Neuronal stem cell (in vitro differentiated cells): ENCODE results near the gene AGXT2.

Source experiments
- DNase-seq: peaks from one replicate; pipeline ENCODE4 v3.0.0-alpha.2; 2013; ENCODE audit warnings: low spot score
- H2AFZ ChIP-seq: one replicate; pipeline ENCODE4 v1.6.1; 2013; ENCODE audit warnings: mild to moderate bottlenecking, low read length, inconsistent platforms
- H2AK5ac ChIP-seq: 2 replicates; pipeline ENCODE4 v1.6.1; 2013; ENCODE audit warnings: low read depth, mild to moderate bottlenecking, inconsistent platforms, low read length, moderate library complexity, mixed read lengths
- H2BK120ac ChIP-seq: 2 replicates; pipeline ENCODE4 v1.6.1; 2013; ENCODE audit warnings: low read depth, mild to moderate bottlenecking, inconsistent platforms, low read length, moderate library complexity, mixed read lengths
- H2BK12ac ChIP-seq: one replicate; pipeline ENCODE4 v1.6.1; 2013; ENCODE audit warnings: low read length, inconsistent platforms
- H2BK15ac ChIP-seq: 2 replicates; pipeline ENCODE4 v1.6.1; 2013; ENCODE audit warnings: mild to moderate bottlenecking, low read length, inconsistent platforms, mixed read lengths
- H2BK5ac ChIP-seq: one replicate; pipeline ENCODE4 v1.6.1; 2013; ENCODE audit warnings: inconsistent platforms, mild to moderate bottlenecking, low read length, moderate library complexity
- H3K14ac ChIP-seq: one replicate; pipeline ENCODE4 v1.6.1; 2013; ENCODE audit warnings: low read length, inconsistent platforms
- H3K18ac ChIP-seq: 2 replicates; pipeline ENCODE4 v1.6.1; 2013; ENCODE audit warnings: low read length, inconsistent platforms
- H3K23ac ChIP-seq: 2 replicates; pipeline ENCODE4 v1.6.1; 2013; ENCODE audit warnings: low read depth, mild to moderate bottlenecking, mixed read lengths, low read length, inconsistent platforms; ENCODE audit not compliant: poor library complexity
- H3K27ac ChIP-seq: replicated peaks from 3 replicates; pipeline ENCODE4 v1.5.1; 2013; ENCODE audit warnings: low read length, inconsistent platforms
- H3K27me3 ChIP-seq, 3 experiments: 2 replicates each; pipeline ENCODE4 v1.6.1; 2013; ENCODE audit warnings: low read length in 3 of 3, mild to moderate bottlenecking in 2 of 3, inconsistent platforms in 1 of 3, low read depth in 1 of 3, mixed read lengths in 1 of 3, moderate library complexity in 1 of 3; ENCODE audit not compliant: control insufficient read depth in 3 of 3, insufficient read depth in 3 of 3
- H3K36me3 ChIP-seq, 2 donors: replicated peaks in 1 of 2; 2 replicates each; pipeline ENCODE4 v1.6.1; 2013; ENCODE audit warnings: low read length in 2 of 2; ENCODE audit not compliant: control insufficient read depth in 2 of 2, insufficient read depth in 2 of 2
- H3K4ac ChIP-seq: 2 replicates; pipeline ENCODE4 v1.6.1; 2013; ENCODE audit warnings: inconsistent platforms, mild to moderate bottlenecking, low read length, moderate library complexity
- H3K4me1 ChIP-seq, 2 donors: 1 replicate in 1 of 2; 2 replicates in 1 of 2; pipeline ENCODE4 v1.6.1; 2013; ENCODE audit warnings: low read length in 2 of 2, low read depth in 1 of 2; ENCODE audit not compliant: control insufficient read depth in 2 of 2, insufficient read depth in 1 of 2
- H3K4me2 ChIP-seq: one replicate; pipeline ENCODE4 v1.6.1; 2013; ENCODE audit warnings: mild to moderate bottlenecking, low read length, inconsistent platforms; ENCODE audit not compliant: insufficient read depth, poor library complexity, severe bottlenecking
- H3K4me3 ChIP-seq, 2 donors: 2 replicates each; pipeline ENCODE4 v1.5.1; 2013; ENCODE audit warnings: low read length in 2 of 2, mild to moderate bottlenecking in 2 of 2, inconsistent platforms in 1 of 2, moderate library complexity in 1 of 2
- H3K79me1 ChIP-seq: one replicate; pipeline ENCODE4 v1.6.1; 2013; ENCODE audit warnings: low read depth, mild to moderate bottlenecking, inconsistent platforms, low read length, moderate library complexity
- H3K9ac ChIP-seq: one replicate; pipeline ENCODE4 v1.6.1; 2013; ENCODE audit warnings: mild to moderate bottlenecking, low read depth, low read length, inconsistent platforms; ENCODE audit not compliant: poor library complexity
- H3K9me3 ChIP-seq, 2 donors: replicated peaks in 1 of 2; 2 replicates each; pipeline versions ENCODE3 to v1.6.1; 2013; ENCODE audit warnings: low read length in 2 of 2, mild to moderate bottlenecking in 2 of 2, inconsistent platforms in 1 of 2, low read depth in 1 of 2, mixed read lengths in 1 of 2, moderate library complexity in 1 of 2; ENCODE audit not compliant: control insufficient read depth in 2 of 2, insufficient read depth in 1 of 2
- H4K8ac ChIP-seq: one replicate; pipeline ENCODE4 v1.6.1; 2013; ENCODE audit warnings: low read depth, mild to moderate bottlenecking, inconsistent platforms, low read length, moderate library complexity
- H4K91ac ChIP-seq: one replicate; pipeline ENCODE4 v1.6.1; 2013; ENCODE audit warnings: low read length, low read depth, mild to moderate bottlenecking, inconsistent platforms; ENCODE audit not compliant: poor library complexity
- WGBS, 2 donors: extraction: QIAGEN DNeasy Blood & Tissue Kit; methylation state at CpG; one replicate each; pipeline ENCODE4 v1.1.7; 2013; ENCODE audit warnings: missing lambda C conversion rate in 2 of 2, mixed read lengths in 1 of 2; ENCODE audit not compliant: insufficient read length in 2 of 2, insufficient replicate concordance in 1 of 2; ENCODE audit errors: extremely low coverage in 2 of 2; 5-methylcytosine and 5-hydroxymethylcytosine counted together

AGXT2 gene

GRCh38 chr5:35012796-35013195, 35.0 kb downstream of the AGXT2 start:
- H3K9me3 ChIP-seq = peaks cover 0 to 4% of the 10 kb centered on the region in 2 donors
- no peaks in the 10 kb centered on the region for H3K27me3 ChIP-seq
- H3K4me2 ChIP-seq = no peak overlapping the region
- H3K36me3 ChIP-seq = no peaks in the 10 kb centered on the region
- no peak overlapping the region for H2AK5ac ChIP-seq
- no peak overlapping the region for H3K14ac ChIP-seq
- H2BK12ac ChIP-seq = no peak overlapping the region
- no peak overlapping the region for H4K8ac ChIP-seq
- no peak overlapping the region for H3K18ac ChIP-seq
- no peak overlapping the region for H2BK5ac ChIP-seq
- no peak overlapping the region for H3K27ac ChIP-seq
- no peak overlapping the region for H3K4ac ChIP-seq
- H2BK120ac ChIP-seq = no peak overlapping the region
- no peak overlapping the region for H3K9ac ChIP-seq
- no peak overlapping the region for H3K4me3 ChIP-seq
- H3K79me1 ChIP-seq = no peaks in the 10 kb centered on the region
- H2BK15ac ChIP-seq = no peak overlapping the region
- H2AFZ ChIP-seq = no peak overlapping the region
- no peak overlapping the region for H3K23ac ChIP-seq
- DNase-seq = no peak
- no peak overlapping the region for H4K91ac ChIP-seq
- peaks cover 0 to 1% of the 10 kb centered on the region in 2 donors for H3K4me1 ChIP-seq
- no CpG with 5 or more reads among the region's 5 CpGs for WGBS, 2 donors

GRCh38 chr5:35012365-35012764, 35.4 kb downstream of the AGXT2 start:
- Histone ChIP-seq H2BK15ac (no peak overlapping the region), H3K4me3 (no peak overlapping the region), H3K23ac (no peak overlapping the region), H2AK5ac (no peak overlapping the region), H3K9ac (no peak overlapping the region), H2BK12ac (no peak overlapping the region), H3K9me3 (peaks cover 0 to 4% of the 10 kb centered on the region in 2 donors), H4K91ac (no peak overlapping the region), H3K27me3 (no peaks in the 10 kb centered on the region), H2BK120ac (no peak overlapping the region), H2AFZ (no peak overlapping the region), H3K4ac (no peak overlapping the region), H3K27ac (no peak overlapping the region), H3K36me3 (no peaks in the 10 kb centered on the region), H3K4me1 (peaks cover 0 to 1% of the 10 kb centered on the region in 2 donors), H3K18ac (no peak overlapping the region), H3K14ac (no peak overlapping the region), H3K79me1 (no peaks in the 10 kb centered on the region), H3K4me2 (no peak overlapping the region), H4K8ac (no peak overlapping the region), H2BK5ac (no peak overlapping the region)
- no CpG with 5 or more reads among the region's 3 CpGs for WGBS, 2 donors
- DNase-seq = no peak

GRCh38 chr5:35010676-35011075, 37.1 kb downstream of the AGXT2 start:
- H4K91ac ChIP-seq = no peak overlapping the region
- no peaks in the 10 kb centered on the region for H3K79me1 ChIP-seq
- H3K23ac ChIP-seq = no peak overlapping the region
- no peak overlapping the region for H2BK15ac ChIP-seq
- no peak overlapping the region for H3K9ac ChIP-seq
- H3K4me1 ChIP-seq = peaks cover 0 to 1% of the 10 kb centered on the region in 2 donors
- no peak overlapping the region for H3K27ac ChIP-seq
- no peak overlapping the region for H3K4me2 ChIP-seq
- H3K4me3 ChIP-seq = no peak overlapping the region
- no peaks in the 10 kb centered on the region for H3K27me3 ChIP-seq
- no peak overlapping the region for H4K8ac ChIP-seq
- no peak overlapping the region for H3K14ac ChIP-seq
- peaks cover 0 to 4% of the 10 kb centered on the region in 2 donors for H3K9me3 ChIP-seq
- H2BK120ac ChIP-seq = no peak overlapping the region
- H3K18ac ChIP-seq = no peak overlapping the region
- H2AK5ac ChIP-seq = no peak overlapping the region
- no peak overlapping the region for H2AFZ ChIP-seq
- DNase-seq = no peak
- no peak overlapping the region for H3K4ac ChIP-seq
- H2BK5ac ChIP-seq = no peak overlapping the region
- no peaks in the 10 kb centered on the region for H3K36me3 ChIP-seq
- no peak overlapping the region for H2BK12ac ChIP-seq

GRCh38 chr5:35009657-35010056, 38.1 kb downstream of the AGXT2 start:
- H4K91ac ChIP-seq = no peak overlapping the region
- no peak overlapping the region for H3K4me2 ChIP-seq
- H3K79me1 ChIP-seq = no peaks in the 10 kb centered on the region
- no peak overlapping the region for H3K9ac ChIP-seq
- no CpG with 5 or more reads among the region's 3 CpGs for WGBS, 2 donors
- no peak overlapping the region for H3K27ac ChIP-seq
- H3K4me3 ChIP-seq = no peak overlapping the region
- H4K8ac ChIP-seq = no peak overlapping the region
- H2BK15ac ChIP-seq = no peak overlapping the region
- no peak overlapping the region for H2AK5ac ChIP-seq
- no peak overlapping the region for H2BK12ac ChIP-seq
- H3K4ac ChIP-seq = no peak overlapping the region
- H3K36me3 ChIP-seq = no peaks in the 10 kb centered on the region
- peaks cover 0 to 1% of the 10 kb centered on the region in 2 donors for H3K4me1 ChIP-seq
- no peak overlapping the region for H3K18ac ChIP-seq
- no peak overlapping the region for H3K23ac ChIP-seq
- peaks cover 0 to 3% (median 0%) of the 10 kb centered on the region in 3 experiments for H3K27me3 ChIP-seq
- H2BK5ac ChIP-seq = no peak overlapping the region
- H3K14ac ChIP-seq = no peak overlapping the region
- H2BK120ac ChIP-seq = no peak overlapping the region
- DNase-seq = no peak
- H2AFZ ChIP-seq = no peak overlapping the region
- H3K9me3 ChIP-seq = peaks cover 0 to 4% of the 10 kb centered on the region in 2 donors
